Uterus (tissue), 2 donors: Measurements from ENCODE around the gene FBLN2.
"Not testable (repeated sequence)": the region's sequence is repeated elsewhere in the genome, so short reads cannot be mapped to it uniquely, and the experiment has no call there.

Experiments used
- POLR2A ChIP-seq, 2 donors: fragments of 450-650 bp; IDR thresholded peaks; one replicate each; pipeline ENCODE4 v1.6.1; 2016; ENCODE audit warnings: antibody characterized with exemption in 2 of 2, mild to moderate bottlenecking in 1 of 2, moderate library complexity in 1 of 2
- TF ChIP-seq, protein P1 (sequence below), 4 experiments: fragments of 200-600 bp in 2 of 4; fragments of 450-650 bp in 2 of 4; sonication (generic) in 2 of 4; IDR thresholded peaks; one replicate each; pipeline ENCODE4 v1.5.1; 2016 to 2019; ENCODE audit warnings: antibody characterized with exemption in 4 of 4, mild to moderate bottlenecking in 2 of 4, moderate library complexity in 1 of 4

- not testable (repeated sequence) for TF ChIP-seq POLR2A (IDR thresholded peaks at IDR 0.05)
- TF ChIP-seq, protein P1, sequence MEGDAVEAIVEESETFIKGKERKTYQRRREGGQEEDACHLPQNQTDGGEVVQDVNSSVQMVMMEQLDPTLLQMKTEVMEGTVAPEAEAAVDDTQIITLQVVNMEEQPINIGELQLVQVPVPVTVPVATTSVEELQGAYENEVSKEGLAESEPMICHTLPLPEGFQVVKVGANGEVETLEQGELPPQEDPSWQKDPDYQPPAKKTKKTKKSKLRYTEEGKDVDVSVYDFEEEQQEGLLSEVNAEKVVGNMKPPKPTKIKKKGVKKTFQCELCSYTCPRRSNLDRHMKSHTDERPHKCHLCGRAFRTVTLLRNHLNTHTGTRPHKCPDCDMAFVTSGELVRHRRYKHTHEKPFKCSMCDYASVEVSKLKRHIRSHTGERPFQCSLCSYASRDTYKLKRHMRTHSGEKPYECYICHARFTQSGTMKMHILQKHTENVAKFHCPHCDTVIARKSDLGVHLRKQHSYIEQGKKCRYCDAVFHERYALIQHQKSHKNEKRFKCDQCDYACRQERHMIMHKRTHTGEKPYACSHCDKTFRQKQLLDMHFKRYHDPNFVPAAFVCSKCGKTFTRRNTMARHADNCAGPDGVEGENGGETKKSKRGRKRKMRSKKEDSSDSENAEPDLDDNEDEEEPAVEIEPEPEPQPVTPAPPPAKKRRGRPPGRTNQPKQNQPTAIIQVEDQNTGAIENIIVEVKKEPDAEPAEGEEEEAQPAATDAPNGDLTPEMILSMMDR (IDR thresholded peaks at IDR 0.05), result not testable (repeated sequence)
These were observed 27.2 kb upstream of the FBLN2 start for GRCh38 chr3:13521749-13522148.
